ENCODE data around the gene GAK. TPM values are rescaled to one million over a fixed set of nuclear protein-coding genes. Genes with fewer than 3 reads are reported as not detected.

Gene GAK
- polyA plus RNA-seq, 1 donor from 2014 or later: 58.8 TPM

- Histone ChIP-seq H3K27me3 (ENCODE audit: insufficient read depth, low read depth, low read length) (no peaks in the 10 kb centered on the region), H2AFZ (ENCODE audit: low read depth, low read length) (no peak overlapping the region), H3K27ac (ENCODE audit: low read length) (no peak overlapping the region), H3K4me2 (ENCODE audit: low read length) (no peak overlapping the region), H3K36me3 (ENCODE audit: insufficient read depth, low read length) (no peaks in the 10 kb centered on the region), H3F3A (ENCODE audit: insufficient read depth, low read length, poor library complexity, severe bottlenecking) (no peaks in the 10 kb centered on the region), H3K9me3 (ENCODE audit: low read length) (no peaks in the 10 kb centered on the region), H3K4me3 (ENCODE audit: low read length) (no peak overlapping the region), H4K20me1 (ENCODE audit: insufficient read depth) (no peaks in the 10 kb centered on the region), H3K9me2 (ENCODE audit: insufficient read depth, low read length) (no peaks in the 10 kb centered on the region), H3K79me2 (replicated peaks; ENCODE audit: insufficient read depth, low read length) (no peaks in the 10 kb centered on the region), H3K9ac (ENCODE audit: low read length) (no peak overlapping the region)
- no peak for TF ChIP-seq EP300 (conservative IDR thresholded peaks at IDR 0.05; ENCODE audit: poor library complexity, severe bottlenecking)
- TF ChIP-seq RAD21 (conservative IDR thresholded peaks at IDR 0.05): no peak
- TF ChIP-seq TAF1 (IDR thresholded peaks at IDR 0.05; ENCODE audit: low read depth): no peak
- no peak for TF ChIP-seq CTCF (IDR thresholded peaks at IDR 0.05; ENCODE audit: poor library complexity, severe bottlenecking)
- TF ChIP-seq MXI1 (conservative IDR thresholded peaks at IDR 0.05; ENCODE audit: poor library complexity, severe bottlenecking): no peak
- no peak for TF ChIP-seq REST (IDR thresholded peaks at IDR 0.05; ENCODE audit: borderline replicate concordance)
- TF ChIP-seq SMC3 (conservative IDR thresholded peaks at IDR 0.05; ENCODE audit: poor library complexity): no peak
- TF ChIP-seq EZH2 (IDR thresholded peaks at IDR 0.05; ENCODE audit: borderline replicate concordance, insufficient read depth, low read length, poor library complexity, severe bottlenecking): no peak
- no peak for TF ChIP-seq POLR2AphosphoS5 (IDR thresholded peaks at IDR 0.05)
Measured at GRCh38 chr4:947491-947971, 15.4 kb upstream of the GAK start.

DNA sequence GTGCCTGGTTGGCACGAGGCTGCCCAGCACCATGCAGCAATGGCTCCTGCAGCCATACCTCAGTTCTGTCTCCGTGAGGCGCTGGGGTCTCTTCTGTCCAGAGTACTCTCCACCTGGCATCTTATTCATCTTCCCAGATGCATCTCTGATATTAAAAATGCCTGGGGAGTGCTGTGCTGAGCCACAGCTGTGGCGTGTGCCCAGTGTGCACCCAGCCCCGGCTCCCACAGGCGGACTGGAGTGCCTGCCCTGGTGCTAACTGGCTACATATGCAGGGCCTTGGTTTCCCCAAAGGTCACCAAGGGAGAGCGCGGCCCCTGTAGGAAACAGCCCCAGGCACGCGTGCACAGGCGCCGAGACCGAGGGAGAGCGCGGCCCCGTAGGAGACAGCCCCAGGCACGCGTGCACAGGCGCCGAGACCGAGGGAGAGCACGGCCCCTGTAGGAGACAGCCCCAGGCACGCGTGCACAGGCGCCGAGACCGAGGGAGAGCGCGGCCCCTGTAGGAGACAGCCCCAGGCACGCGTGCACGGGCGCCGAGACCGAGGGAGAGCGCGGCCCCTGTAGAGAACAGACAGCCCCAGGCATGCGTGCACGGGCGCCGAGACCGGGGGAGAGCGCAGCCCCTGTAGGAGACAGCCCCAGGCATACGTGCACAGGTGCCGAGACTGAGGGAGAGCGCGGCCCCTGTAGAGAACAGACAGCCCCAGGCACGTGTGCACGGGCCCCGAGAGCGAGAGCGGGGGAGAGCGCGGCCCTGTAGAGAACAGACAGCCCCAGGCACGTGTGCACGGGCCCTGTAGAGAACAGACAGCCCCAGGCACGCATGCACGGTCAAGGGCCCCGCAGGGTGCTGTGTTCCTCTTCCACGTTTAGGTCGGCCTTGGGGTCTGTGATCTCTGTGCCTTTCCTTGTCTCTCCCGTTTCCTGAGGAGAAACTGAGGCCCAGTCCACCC, 14.7 kb upstream of the GAK start:
- TF ChIP-seq TAF1 (IDR thresholded peaks at IDR 0.05; ENCODE audit: low read depth) (no peak), EZH2 (IDR thresholded peaks at IDR 0.05; ENCODE audit: borderline replicate concordance, insufficient read depth, low read length, poor library complexity, severe bottlenecking) (no peak), POLR2AphosphoS5 (IDR thresholded peaks at IDR 0.05) (no peak), SMC3 (conservative IDR thresholded peaks at IDR 0.05; ENCODE audit: poor library complexity) (no peak), RAD21 (conservative IDR thresholded peaks at IDR 0.05) (no peak), REST (IDR thresholded peaks at IDR 0.05; ENCODE audit: borderline replicate concordance) (no peak), CTCF (IDR thresholded peaks at IDR 0.05; ENCODE audit: poor library complexity, severe bottlenecking) (no peak), MXI1 (conservative IDR thresholded peaks at IDR 0.05; ENCODE audit: poor library complexity, severe bottlenecking) (no peak), EP300 (conservative IDR thresholded peaks at IDR 0.05; ENCODE audit: poor library complexity, severe bottlenecking) (no peak)
- no peaks in the 10 kb centered on the region for H3K9me2 ChIP-seq (ENCODE audit: insufficient read depth, low read length)
- no peaks in the 10 kb centered on the region for H3K79me2 ChIP-seq (replicated peaks; ENCODE audit: insufficient read depth, low read length)
- no peak overlapping the region for H3K4me2 ChIP-seq (ENCODE audit: low read length)
- no peaks in the 10 kb centered on the region for H4K20me1 ChIP-seq (ENCODE audit: insufficient read depth)
- H3K36me3 ChIP-seq (ENCODE audit: insufficient read depth, low read length): no peaks in the 10 kb centered on the region
- H2AFZ ChIP-seq (ENCODE audit: low read depth, low read length): no peak overlapping the region
- no peak overlapping the region for H3K4me3 ChIP-seq (ENCODE audit: low read length)
- H3K27me3 ChIP-seq (ENCODE audit: insufficient read depth, low read depth, low read length): no peaks in the 10 kb centered on the region
- no peaks in the 10 kb centered on the region for H3F3A ChIP-seq (ENCODE audit: insufficient read depth, low read length, poor library complexity, severe bottlenecking)
- no peak overlapping the region for H3K27ac ChIP-seq (ENCODE audit: low read length)
- H3K9ac ChIP-seq (ENCODE audit: low read length): no peak overlapping the region
- H3K9me3 ChIP-seq (ENCODE audit: low read length): no peaks in the 10 kb centered on the region
